Measurements from ENCODE around the gene NRF1. TPM values are rescaled to one million over a fixed set of nuclear protein-coding genes. Genes with fewer than 3 reads are reported as not detected.
"Not testable (repeated sequence)": the region's sequence is repeated elsewhere in the genome, so short reads cannot be mapped to it uniquely, and the experiment has no call there.

NRF1 gene
- total RNA-seq, 1 donor from 2014 or later = 18.1 TPM

GRCh38 chr7:129597672-129598071 is 13.8 kb upstream of the NRF1 start:
- Mint-ChIP-seq H3K9me3 (ENCODE audit: unreplicated experiment) (no peaks in the 10 kb centered on the region), H3K4me3 (ENCODE audit: unreplicated experiment) (no peak overlapping the region), H3K4me1 (ENCODE audit: unreplicated experiment) (peaks cover 4% of the 10 kb centered on the region), H3K27me3 (ENCODE audit: unreplicated experiment) (peaks cover 5% of the 10 kb centered on the region), H3K36me3 (ENCODE audit: low read depth, unreplicated experiment) (no peaks in the 10 kb centered on the region), H3K27ac (ENCODE audit: unreplicated experiment) (no peak overlapping the region)
- DNase-seq (ENCODE audit: low spot score) = no peak
- TF ChIP-seq, protein P1, sequence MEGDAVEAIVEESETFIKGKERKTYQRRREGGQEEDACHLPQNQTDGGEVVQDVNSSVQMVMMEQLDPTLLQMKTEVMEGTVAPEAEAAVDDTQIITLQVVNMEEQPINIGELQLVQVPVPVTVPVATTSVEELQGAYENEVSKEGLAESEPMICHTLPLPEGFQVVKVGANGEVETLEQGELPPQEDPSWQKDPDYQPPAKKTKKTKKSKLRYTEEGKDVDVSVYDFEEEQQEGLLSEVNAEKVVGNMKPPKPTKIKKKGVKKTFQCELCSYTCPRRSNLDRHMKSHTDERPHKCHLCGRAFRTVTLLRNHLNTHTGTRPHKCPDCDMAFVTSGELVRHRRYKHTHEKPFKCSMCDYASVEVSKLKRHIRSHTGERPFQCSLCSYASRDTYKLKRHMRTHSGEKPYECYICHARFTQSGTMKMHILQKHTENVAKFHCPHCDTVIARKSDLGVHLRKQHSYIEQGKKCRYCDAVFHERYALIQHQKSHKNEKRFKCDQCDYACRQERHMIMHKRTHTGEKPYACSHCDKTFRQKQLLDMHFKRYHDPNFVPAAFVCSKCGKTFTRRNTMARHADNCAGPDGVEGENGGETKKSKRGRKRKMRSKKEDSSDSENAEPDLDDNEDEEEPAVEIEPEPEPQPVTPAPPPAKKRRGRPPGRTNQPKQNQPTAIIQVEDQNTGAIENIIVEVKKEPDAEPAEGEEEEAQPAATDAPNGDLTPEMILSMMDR (IDR thresholded peaks at IDR 0.05; ENCODE audit: unreplicated experiment) = no peak

GRCh38 chr7:129599174-129599573 is 12.3 kb upstream of the NRF1 start:
- H3K36me3 Mint-ChIP-seq (ENCODE audit: low read depth, unreplicated experiment) = no peaks in the 10 kb centered on the region
- peaks cover 4% of the 10 kb centered on the region for H3K4me1 Mint-ChIP-seq (ENCODE audit: unreplicated experiment)
- DNase-seq (ENCODE audit: low spot score) = no peak
- peaks cover 2% of the 10 kb centered on the region for H3K27me3 Mint-ChIP-seq (ENCODE audit: unreplicated experiment)
- H3K9me3 Mint-ChIP-seq (ENCODE audit: unreplicated experiment) = no peaks in the 10 kb centered on the region
- no peak overlapping the region for H3K4me3 Mint-ChIP-seq (ENCODE audit: unreplicated experiment)
- no peak overlapping the region for H3K27ac Mint-ChIP-seq (ENCODE audit: unreplicated experiment)
- TF ChIP-seq, protein P1 (IDR thresholded peaks at IDR 0.05; ENCODE audit: unreplicated experiment) = no peak

GRCh38 chr7:129603594-129603993 is 7.9 kb upstream of the NRF1 start:
- H3K9me3 Mint-ChIP-seq (ENCODE audit: unreplicated experiment); H3K27ac Mint-ChIP-seq (ENCODE audit: unreplicated experiment); H3K4me3 Mint-ChIP-seq (ENCODE audit: unreplicated experiment); DNase-seq (ENCODE audit: low spot score); H3K36me3 Mint-ChIP-seq (ENCODE audit: low read depth, unreplicated experiment); H3K27me3 Mint-ChIP-seq (ENCODE audit: unreplicated experiment): not testable (repeated sequence)
- H3K4me1 Mint-ChIP-seq (ENCODE audit: unreplicated experiment) = peaks cover 13% of the 10 kb centered on the region

- H3K9me3 Mint-ChIP-seq (ENCODE audit: unreplicated experiment); H3K36me3 Mint-ChIP-seq (ENCODE audit: low read depth, unreplicated experiment); H3K4me3 Mint-ChIP-seq (ENCODE audit: unreplicated experiment); H3K27ac Mint-ChIP-seq (ENCODE audit: unreplicated experiment); DNase-seq (ENCODE audit: low spot score); H3K27me3 Mint-ChIP-seq (ENCODE audit: unreplicated experiment): not testable (repeated sequence)
- peaks cover 13% of the 10 kb centered on the region for H3K4me1 Mint-ChIP-seq (ENCODE audit: unreplicated experiment)
These were observed 7.5 kb upstream of the NRF1 start for GRCh38 chr7:129604021-129604420.

DNA sequence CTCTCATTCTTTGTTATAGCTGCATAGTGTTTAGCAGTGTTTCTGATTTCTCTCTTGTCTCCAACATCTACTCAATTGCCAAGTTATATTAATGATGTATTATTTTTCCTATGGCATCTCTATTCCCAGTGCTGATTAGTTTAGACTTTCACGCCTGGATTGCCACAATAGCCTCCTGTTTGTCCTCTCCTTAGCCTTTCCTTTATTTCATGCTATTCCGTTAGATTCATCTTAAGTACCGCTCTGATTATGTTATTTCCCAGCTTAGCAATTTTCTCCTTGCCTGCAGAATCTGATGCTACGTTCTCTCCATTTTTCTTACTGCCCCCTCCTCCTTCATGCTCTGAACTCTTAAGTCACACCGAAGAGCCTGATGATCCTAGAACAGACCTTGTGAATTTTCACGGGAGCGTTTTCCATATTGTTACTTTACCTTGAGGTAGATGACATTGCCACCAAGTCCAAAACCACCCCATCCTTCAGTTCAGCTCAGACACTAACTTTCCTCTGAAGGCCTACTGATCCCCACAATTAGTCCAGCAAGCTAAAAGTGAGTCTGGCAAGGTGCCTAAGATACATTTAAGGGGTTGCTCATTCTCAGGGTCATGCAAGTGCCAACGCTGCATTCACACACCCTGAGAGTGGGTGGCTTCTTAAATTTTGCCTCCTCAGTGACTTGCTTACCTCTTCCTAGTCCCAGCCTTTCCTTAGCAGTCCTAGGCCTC is 6.6 kb upstream of the NRF1 start:
- TF ChIP-seq, protein P1 (IDR thresholded peaks at IDR 0.05; ENCODE audit: unreplicated experiment) = no peak
- no peaks in the 10 kb centered on the region for H3K9me3 Mint-ChIP-seq (ENCODE audit: unreplicated experiment)
- H3K27me3 Mint-ChIP-seq (ENCODE audit: unreplicated experiment) = no peaks in the 10 kb centered on the region
- peaks cover 19% of the 10 kb centered on the region for H3K4me1 Mint-ChIP-seq (ENCODE audit: unreplicated experiment)
- no peak for DNase-seq (ENCODE audit: low spot score)
- peaks cover 13% of the 10 kb centered on the region for H3K36me3 Mint-ChIP-seq (ENCODE audit: low read depth, unreplicated experiment)
- no peak overlapping the region for H3K4me3 Mint-ChIP-seq (ENCODE audit: unreplicated experiment)
- no peak overlapping the region for H3K27ac Mint-ChIP-seq (ENCODE audit: unreplicated experiment)

DNA sequence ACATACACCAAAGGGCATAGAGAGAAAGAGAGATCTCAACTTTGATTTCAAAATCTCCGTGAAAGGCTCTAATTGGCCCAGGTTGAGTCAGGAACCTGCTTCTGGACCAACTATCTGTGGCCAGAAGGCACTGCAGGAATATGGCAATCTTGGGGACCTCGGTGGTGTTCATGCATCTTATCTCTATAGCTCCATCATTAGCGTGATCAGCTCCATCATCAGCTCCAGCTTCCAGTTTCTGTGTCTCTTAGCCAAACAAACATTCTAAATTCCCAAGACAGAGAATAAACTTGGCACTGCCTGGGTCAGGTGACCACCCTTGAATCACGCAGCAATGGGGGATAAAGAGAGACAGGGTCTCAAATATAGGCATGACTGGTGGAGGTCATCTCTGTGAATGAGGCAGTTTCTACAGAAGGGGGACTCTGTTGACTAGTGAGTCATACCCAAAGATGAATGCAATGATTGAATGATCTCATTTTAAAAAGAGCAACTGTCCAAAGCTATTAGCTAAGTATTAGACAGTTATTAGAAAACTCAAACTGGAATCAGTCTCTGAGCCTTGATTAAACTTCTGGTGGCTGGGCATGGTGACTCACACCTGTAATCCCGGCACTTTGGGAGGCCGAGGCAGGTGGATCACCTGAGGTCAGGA is 5.4 kb upstream of the NRF1 start:
- DNase-seq (ENCODE audit: low spot score) = no peak
- Mint-ChIP-seq H3K4me1 (ENCODE audit: unreplicated experiment) (peaks cover 24% of the 10 kb centered on the region), H3K27ac (ENCODE audit: unreplicated experiment) (no peak overlapping the region), H3K36me3 (ENCODE audit: low read depth, unreplicated experiment) (peaks cover 16% of the 10 kb centered on the region), H3K27me3 (ENCODE audit: unreplicated experiment) (peaks cover under 1% of the 10 kb centered on the region), H3K4me3 (ENCODE audit: unreplicated experiment) (no peak overlapping the region), H3K9me3 (ENCODE audit: unreplicated experiment) (no peaks in the 10 kb centered on the region)
- TF ChIP-seq, protein P1 (IDR thresholded peaks at IDR 0.05; ENCODE audit: unreplicated experiment) = no peak
